GM12878 (cell line): ENCODE results near the gene RPL10A. TPM values are rescaled to one million over a fixed set of nuclear protein-coding genes. Genes with fewer than 3 reads are reported as not detected.

Experiments
- ATAC-seq: fragments of 200-7000 bp; cut with Tn5 transposase; 3 replicates; pipeline ENCODE4 v1.9.1; 2020; ENCODE audit warnings: mild to moderate bottlenecking, moderate library complexity
- BruUV-seq: library from RNA; stranded (reverse); fragments of 400-500 nt; replicated peaks from 2 replicates; lab custom pipeline; 2021; lab: Mats Ljungman, UMichigan
- CTCF ChIA-PET: fragments of 300-600 bp; sonication (Branson Sonifier 250); formaldehyde crosslinking; extraction: SDS; loops from one replicate; lab custom pipeline; 2021; ENCODE audit warnings: inconsistent platforms; lab: Yijun Ruan, JAX
- POLR2A ChIA-PET: fragments of 350-600 bp; formaldehyde crosslinking; extraction: SDS; loops from one replicate; lab custom pipeline; 2021; ENCODE audit warnings: inconsistent platforms; lab: Charles Lee
- RAD21 ChIA-PET: fragments of 300-600 bp; sonication (Branson Sonifier 250); formaldehyde crosslinking; loops from one replicate; lab custom pipeline; 2023; ENCODE audit warnings: antibody characterized with exemption; ENCODE audit not compliant: unreplicated experiment; lab: Charles Lee
- SMC1A ChIA-PET: fragments of 300-600 bp; sonication (Branson Sonifier 250); formaldehyde crosslinking; loops from one replicate; lab custom pipeline; 2023; ENCODE audit not compliant: unreplicated experiment, uncharacterized antibody; lab: Charles Lee
- DNase-seq: peaks from one replicate; pipeline ENCODE4 v3.0.0-alpha.2; 2011; ENCODE audit warnings: low read depth, low spot score
- FAIRE-seq: peaks from 3 replicates; lab custom pipeline; 2011; peaks lifted over from hg19 to GRCh38; lab: Jason Lieb, UNC
- H2AFZ ChIP-seq: 2 replicates; pipeline ENCODE4 v1.6.0; 2011; ENCODE audit warnings: low read depth, low read length, control low read depth; ENCODE audit not compliant: control insufficient read depth
- H3K27ac ChIP-seq: 2 replicates; pipeline ENCODE4 v1.5.1; 2011; ENCODE audit warnings: control low read depth; ENCODE audit not compliant: control insufficient read depth, insufficient read depth
- H3K27me3 ChIP-seq, 2 experiments: replicated peaks in 1 of 2; 2 replicates each; pipeline versions ENCODE4 v1.6.0 to v1.6.1; 2011; ENCODE audit warnings: low read length in 1 of 2; ENCODE audit not compliant: control insufficient read depth in 2 of 2, insufficient read depth in 2 of 2
- H3K36me3 ChIP-seq, 2 experiments: 2 replicates each; pipeline ENCODE4 v1.5.1; 2011; ENCODE audit warnings: low read length in 1 of 2; ENCODE audit not compliant: control insufficient read depth in 2 of 2, insufficient read depth in 2 of 2
- H3K4me1 ChIP-seq: 2 replicates; pipeline ENCODE4 v1.6.1; 2011; ENCODE audit warnings: mild to moderate bottlenecking, low read length, moderate library complexity, mixed read lengths; ENCODE audit not compliant: control insufficient read depth, insufficient read depth
- H3K4me2 ChIP-seq: 2 replicates; pipeline ENCODE4 v1.6.0; 2011; ENCODE audit warnings: control low read depth; ENCODE audit not compliant: control insufficient read depth, insufficient read depth
- H3K4me3 ChIP-seq: fragments of 200-600 bp; sonication (generic); 2 replicates; pipeline ENCODE4 v1.5.1; 2016
- H3K79me2 ChIP-seq: 2 replicates; pipeline ENCODE4 v1.6.0; 2011; ENCODE audit warnings: low read length; ENCODE audit not compliant: control insufficient read depth, insufficient read depth
- H3K9ac ChIP-seq: 2 replicates; pipeline ENCODE4 v1.8.0; 2011; ENCODE audit warnings: low read length, control low read depth, mixed read lengths; ENCODE audit not compliant: control insufficient read depth, insufficient read depth
- H3K9me3 ChIP-seq: replicated peaks from 3 replicates; pipeline ENCODE4 v1.5.1; 2011; ENCODE audit warnings: mild to moderate bottlenecking, low read length; ENCODE audit not compliant: control insufficient read depth, insufficient read depth
- H4K20me1 ChIP-seq: 2 replicates; pipeline ENCODE4 v1.6.0; 2011; ENCODE audit not compliant: control insufficient read depth, insufficient read depth
- BHLHE40 ChIP-seq, 2 experiments: fragments of 450-650 bp in 1 of 2; IDR thresholded peaks; 2 replicates each; pipeline ENCODE4 v1.6.1; 2011 to 2017; ENCODE audit warnings: low read depth in 2 of 2, borderline replicate concordance in 1 of 2, improper control_type of control experiment in 1 of 2, low read length in 1 of 2, mild to moderate bottlenecking in 1 of 2
- BMI1 ChIP-seq: fragments of 450-650 bp; IDR thresholded peaks from 2 replicates; pipeline ENCODE4 v1.6.1; 2016; ENCODE audit warnings: mild to moderate bottlenecking, moderate library complexity, borderline replicate concordance
- CHD1 ChIP-seq: IDR thresholded peaks from 2 replicates; pipeline ENCODE4 v1.6.1; 2012; ENCODE audit warnings: low read depth, low read length, improper control_type of control experiment
- CREM ChIP-seq: IDR thresholded peaks from 2 replicates; pipeline ENCODE4 v1.6.1; 2014; ENCODE audit warnings: antibody characterized with exemption, low read depth
- ETV6 ChIP-seq, 2 experiments: fragments of 450-650 bp in 1 of 2; IDR thresholded peaks in 1 of 2; conservative IDR thresholded peaks in 1 of 2; 2 replicates each; pipeline ENCODE4 v1.6.1; 2014; ENCODE audit warnings: antibody characterized with exemption in 1 of 2, borderline replicate concordance in 1 of 2, low read depth in 1 of 2, mild to moderate bottlenecking in 1 of 2, moderate library complexity in 1 of 2
- FOXK2 ChIP-seq: fragments of 450-650 bp; IDR thresholded peaks from 2 replicates; pipeline ENCODE4 v1.6.1; 2017; ENCODE audit warnings: mild to moderate bottlenecking, moderate library complexity
- IRF4 ChIP-seq: IDR thresholded peaks from 2 replicates; pipeline ENCODE4 v1.6.1; 2011; ENCODE audit warnings: low read depth, low read length
- MTA2 ChIP-seq: fragments of 450-650 bp; IDR thresholded peaks from 2 replicates; pipeline ENCODE4 v1.6.1; 2016; ENCODE audit warnings: low read depth, mild to moderate bottlenecking, moderate library complexity
- NR2C1 ChIP-seq: fragments of 450-650 bp; IDR thresholded peaks from 2 replicates; pipeline ENCODE4 v1.6.1; 2017; ENCODE audit warnings: antibody characterized with exemption, mild to moderate bottlenecking, moderate library complexity
- POLR2AphosphoS2 ChIP-seq: IDR thresholded peaks from 2 replicates; pipeline ENCODE4 v1.6.1; 2011; ENCODE audit warnings: low read depth, mild to moderate bottlenecking, low read length, improper control_type of control experiment, moderate library complexity
- RAD51 ChIP-seq: fragments of 450-650 bp; IDR thresholded peaks from 2 replicates; pipeline ENCODE4 v1.6.1; 2016; ENCODE audit warnings: moderate library complexity, mild to moderate bottlenecking, inconsistent platforms
- RBBP5 ChIP-seq: fragments of 200-600 bp; sonication (generic); conservative IDR thresholded peaks from 2 replicates; pipeline ENCODE4 v1.6.1; 2016
- RCOR1 ChIP-seq: conservative IDR thresholded peaks from 2 replicates; pipeline ENCODE4 v1.6.1; 2012; ENCODE audit warnings: low read depth, low read length, improper control_type of control experiment
- RELA ChIP-seq: fragments of 450-650 bp; IDR thresholded peaks from 2 replicates; pipeline ENCODE4 v1.8.0; 2014; ENCODE audit warnings: borderline replicate concordance; ENCODE audit not compliant: partially characterized antibody
- SMAD1 ChIP-seq: fragments of 450-650 bp; IDR thresholded peaks from 2 replicates; pipeline ENCODE4 v1.6.1; 2018; ENCODE audit warnings: mild to moderate bottlenecking, low read depth; ENCODE audit not compliant: partially characterized antibody
- WGBS: methylation state at CpG from one replicate; pipeline ENCODE4 v1.1.6; 2016; ENCODE audit warnings: low lambda C conversion rate; ENCODE audit not compliant: insufficient replicate concordance, insufficient coverage; ENCODE audit errors: missing lambda C conversion rate; 5-methylcytosine and 5-hydroxymethylcytosine counted together
- in situ Hi-C: fragments of 300-500 bp; cut with MboI; formaldehyde crosslinking; loops from 9 replicates; pipeline ENCODE4 v1.14.3; 2018; ENCODE audit warnings: mixed read lengths
- intact Hi-C: fragments of 100-400 bp; cut with micrococcal nuclease; formaldehyde crosslinking; loops from one replicate; pipeline ENCODE4 v1.14.2; 2022; ENCODE audit not compliant: unreplicated experiment
- polyA plus RNA-seq, 11 experiments: library from polyadenylated mRNA; depleted of rRNA in 4 of 11; unstranded in 6 of 11; stranded (reverse) in 5 of 11; fragments of >200 nt; fragmentation: Nextera tagmentation in 4 of 11; fragmentation: Illumina TruSeq in 1 of 11; extraction: Ambion mirVana in 4 of 11; extraction: Trizol in 1 of 11; gene quantifications; 1 replicate in 1 of 11; 2 replicates in 10 of 11; pipeline versions ENCODE4 v1.2.1 to v1.2.3, GENCODE V29; 2011 to 2016; ENCODE audit warnings: inconsistent platforms in 2 of 11, missing spikeins in 2 of 11, low read depth in 1 of 11
- total RNA-seq, 4 experiments: library from RNA; depleted of rRNA in 3 of 4; stranded (reverse); fragments of >200 nt in 3 of 4; fragmentation: Illumina TruSeq in 1 of 4; extraction: Trizol in 1 of 4; gene quantifications; 2 replicates each; pipeline versions ENCODE4 v1.2.1 to v1.2.3, GENCODE V29; 2013 to 2021
- TF ChIP-seq, protein P1 (sequence below): fragments of 450-650 bp; IDR thresholded peaks from 2 replicates; pipeline ENCODE4 v1.6.1; 2018; ENCODE audit warnings: borderline replicate concordance, mild to moderate bottlenecking; ENCODE audit not compliant: partially characterized antibody
- TF ChIP-seq, protein P2 (sequence below): IDR thresholded peaks from 2 replicates; pipeline ENCODE4 v1.6.1; 2011; ENCODE audit warnings: low read depth, low read length, improper control_type of control experiment, borderline replicate concordance
- TF ChIP-seq, protein P3 (sequence below): IDR thresholded peaks from 2 replicates; pipeline ENCODE4 v1.6.1; 2011; ENCODE audit warnings: low read depth, mild to moderate bottlenecking, low read length, moderate library complexity, borderline replicate concordance; ENCODE audit errors: extremely low read depth
- TF ChIP-seq, protein P4 (sequence below): IDR thresholded peaks from 2 replicates; pipeline ENCODE4 v1.6.1; 2011; ENCODE audit warnings: mild to moderate bottlenecking, low read depth, low read length, moderate library complexity; ENCODE audit not compliant: insufficient replicate concordance

The RPL10A gene
- total and polyA plus RNA-seq, 10 of the 15 experiments (the other 5 are each of a cell fraction or from before 2014, with no cell fraction given): 833 to 4,029 (median 2,795) TPM

DNA sequence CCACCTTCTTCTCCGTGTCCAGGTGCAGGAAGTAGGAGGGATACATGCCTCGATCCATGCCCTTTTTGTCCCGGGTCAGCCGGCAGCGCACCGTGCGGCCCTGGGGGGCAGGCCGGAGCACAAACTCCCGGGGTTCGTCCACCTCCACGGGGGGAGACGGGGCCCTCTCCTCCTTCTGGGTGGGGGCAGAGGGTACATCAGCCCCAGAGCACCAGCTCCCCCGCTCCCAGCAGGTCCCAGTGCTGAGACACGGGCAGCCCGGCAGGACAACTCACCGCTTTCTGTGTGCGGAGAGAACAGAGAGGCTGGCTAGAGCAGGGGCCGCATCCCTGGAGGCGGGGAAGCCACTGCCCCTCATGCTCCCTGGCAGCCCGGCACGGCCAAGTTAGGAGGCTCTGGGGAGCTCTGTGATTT is 37.8 kb downstream of the RPL10A start:
- ChIA-PET SMC1A (no interaction called here), CTCF (no interaction called here), POLR2A (no interaction called here), RAD21 (no interaction called here)
- in situ Hi-C loops: no loop called here
- no peaks in the 10 kb centered on the region for H4K20me1 ChIP-seq
- H3K79me2 ChIP-seq: no peaks in the 10 kb centered on the region
- intact Hi-C loops: no loop called here
- peaks cover 2 to 6% of the 10 kb centered on the region in 2 experiments; a peak in 1 of 4 replicates for H3K27me3 ChIP-seq
- no TSS peak for BruUV-seq
- H3K9me3 ChIP-seq: no peaks in the 10 kb centered on the region
- WGBS: 68% methylated on average over 20 of the region's 21 CpGs
- no peak overlapping the region for H3K9ac ChIP-seq
- FAIRE-seq (no peak), ATAC-seq (no peak), DNase-seq (no peak)
- H2AFZ ChIP-seq: no peak overlapping the region
- H3K4me2 ChIP-seq: no peak overlapping the region
- H3K36me3 ChIP-seq: no peaks in the 10 kb centered on the region
- peaks cover 6% of the 10 kb centered on the region; the same call in 1 of the 2 replicates for H3K4me1 ChIP-seq
- H3K4me3 ChIP-seq: no peak overlapping the region
- H3K27ac ChIP-seq: no peak overlapping the region
- no peak for TF ChIP-seq RELA
- TF ChIP-seq MTA2: no peak
- TF ChIP-seq, protein P1, sequence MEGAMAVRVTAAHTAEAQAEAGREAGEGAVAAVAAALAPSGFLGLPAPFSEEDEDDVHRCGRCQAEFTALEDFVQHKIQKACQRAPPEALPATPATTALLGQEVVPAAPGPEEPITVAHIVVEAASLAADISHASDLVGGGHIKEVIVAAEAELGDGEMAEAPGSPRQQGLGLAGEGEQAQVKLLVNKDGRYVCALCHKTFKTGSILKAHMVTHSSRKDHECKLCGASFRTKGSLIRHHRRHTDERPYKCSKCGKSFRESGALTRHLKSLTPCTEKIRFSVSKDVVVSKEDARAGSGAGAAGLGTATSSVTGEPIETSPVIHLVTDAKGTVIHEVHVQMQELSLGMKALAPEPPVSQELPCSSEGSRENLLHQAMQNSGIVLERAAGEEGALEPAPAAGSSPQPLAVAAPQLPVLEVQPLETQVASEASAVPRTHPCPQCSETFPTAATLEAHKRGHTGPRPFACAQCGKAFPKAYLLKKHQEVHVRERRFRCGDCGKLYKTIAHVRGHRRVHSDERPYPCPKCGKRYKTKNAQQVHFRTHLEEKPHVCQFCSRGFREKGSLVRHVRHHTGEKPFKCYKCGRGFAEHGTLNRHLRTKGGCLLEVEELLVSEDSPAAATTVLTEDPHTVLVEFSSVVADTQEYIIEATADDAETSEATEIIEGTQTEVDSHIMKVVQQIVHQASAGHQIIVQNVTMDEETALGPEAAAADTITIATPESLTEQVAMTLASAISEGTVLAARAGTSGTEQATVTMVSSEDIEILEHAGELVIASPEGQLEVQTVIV: no peak
- no peak for TF ChIP-seq CHD1
- TF ChIP-seq POLR2AphosphoS2: no peak
- TF ChIP-seq RAD51: no peak
- TF ChIP-seq FOXK2: no peak
- no peak for TF ChIP-seq IRF4
- TF ChIP-seq, protein P2, sequence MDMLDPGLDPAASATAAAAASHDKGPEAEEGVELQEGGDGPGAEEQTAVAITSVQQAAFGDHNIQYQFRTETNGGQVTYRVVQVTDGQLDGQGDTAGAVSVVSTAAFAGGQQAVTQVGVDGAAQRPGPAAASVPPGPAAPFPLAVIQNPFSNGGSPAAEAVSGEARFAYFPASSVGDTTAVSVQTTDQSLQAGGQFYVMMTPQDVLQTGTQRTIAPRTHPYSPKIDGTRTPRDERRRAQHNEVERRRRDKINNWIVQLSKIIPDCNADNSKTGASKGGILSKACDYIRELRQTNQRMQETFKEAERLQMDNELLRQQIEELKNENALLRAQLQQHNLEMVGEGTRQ: no peak
- TF ChIP-seq, protein P3, sequence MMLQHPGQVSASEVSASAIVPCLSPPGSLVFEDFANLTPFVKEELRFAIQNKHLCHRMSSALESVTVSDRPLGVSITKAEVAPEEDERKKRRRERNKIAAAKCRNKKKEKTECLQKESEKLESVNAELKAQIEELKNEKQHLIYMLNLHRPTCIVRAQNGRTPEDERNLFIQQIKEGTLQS: no peak
- no peak for TF ChIP-seq RCOR1
- no peak for TF ChIP-seq NR2C1
- TF ChIP-seq RBBP5: no peak
- TF ChIP-seq SMAD1: no peak
- TF ChIP-seq, protein P4, sequence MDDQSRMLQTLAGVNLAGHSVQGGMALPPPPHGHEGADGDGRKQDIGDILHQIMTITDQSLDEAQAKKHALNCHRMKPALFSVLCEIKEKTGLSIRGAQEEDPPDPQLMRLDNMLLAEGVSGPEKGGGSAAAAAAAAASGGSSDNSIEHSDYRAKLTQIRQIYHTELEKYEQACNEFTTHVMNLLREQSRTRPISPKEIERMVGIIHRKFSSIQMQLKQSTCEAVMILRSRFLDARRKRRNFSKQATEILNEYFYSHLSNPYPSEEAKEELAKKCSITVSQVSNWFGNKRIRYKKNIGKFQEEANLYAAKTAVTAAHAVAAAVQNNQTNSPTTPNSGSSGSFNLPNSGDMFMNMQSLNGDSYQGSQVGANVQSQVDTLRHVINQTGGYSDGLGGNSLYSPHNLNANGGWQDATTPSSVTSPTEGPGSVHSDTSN: no peak
- TF ChIP-seq BHLHE40 (IDR thresholded peaks at IDR 0.05; ENCODE audit: borderline replicate concordance in 1 of 2, low read depth in 2 of 2, low read length in 1 of 2): no peak
- TF ChIP-seq CREM: no peak
- TF ChIP-seq ETV6 (conservative IDR thresholded peaks at IDR 0.05 in 1 of 2, IDR thresholded peaks at IDR 0.05 in 1 of 2; ENCODE audit: borderline replicate concordance in 1 of 2, low read depth in 1 of 2): no peak
- no peak for TF ChIP-seq BMI1
